ENCODE measurements around the gene NR3C1. TPM values are rescaled to one million over a fixed set of nuclear protein-coding genes. Genes with fewer than 3 reads are reported as not detected.
A peak's percentile ranks its signal among the peaks of the same experiment; 100 is the strongest.

NR3C1 gene
- total RNA-seq, 1 donor from 2014 or later = 14.2 TPM

DNA sequence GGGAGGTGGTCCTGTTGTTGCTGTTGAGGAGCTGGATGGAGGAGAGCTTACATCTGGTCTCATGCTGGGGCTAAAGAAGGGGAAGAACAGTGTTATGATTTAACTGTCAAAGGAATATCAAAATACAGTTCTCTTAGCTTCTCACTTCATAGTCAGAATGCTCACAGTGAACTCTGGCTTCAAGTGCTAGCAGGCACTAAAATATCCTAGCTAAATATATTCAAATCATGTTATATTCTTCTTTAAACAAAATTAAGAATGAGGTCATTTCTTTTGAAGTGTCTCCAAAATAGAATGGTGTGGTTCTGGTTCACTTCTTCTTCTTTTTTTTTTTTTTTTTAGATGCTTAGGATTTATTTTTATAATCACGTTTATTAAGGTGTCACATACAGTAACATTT, 89.4 kb downstream of the NR3C1 start:
- DNase-seq (ENCODE audit: low read depth in 2 of 2) = no peak

DNA sequence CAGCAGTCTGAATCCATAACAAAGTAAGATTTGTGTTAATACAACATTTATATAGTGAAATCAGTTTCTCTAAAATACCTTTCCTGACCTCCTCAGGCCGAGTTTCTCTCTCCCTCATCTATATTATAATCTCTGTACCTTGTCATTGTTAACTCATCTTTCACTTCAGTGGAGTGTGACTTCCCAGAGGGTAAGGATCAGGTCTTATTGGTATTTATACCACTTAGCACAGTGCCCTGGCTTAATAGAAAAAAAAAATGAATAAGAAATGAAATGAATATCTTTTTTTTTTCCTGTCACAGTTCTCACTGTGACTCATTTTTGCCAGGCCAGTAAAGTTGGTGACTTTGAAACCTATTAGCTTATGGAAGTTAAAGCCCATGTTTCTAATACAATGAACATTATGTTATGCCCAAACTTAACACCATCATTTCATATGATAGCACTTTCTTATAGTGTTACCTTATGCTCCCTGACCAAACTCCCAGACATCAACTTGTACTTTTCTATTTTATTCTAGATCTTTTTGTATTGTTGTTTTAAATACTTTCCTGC, 90.1 kb downstream of the NR3C1 start:
- DNase-seq (ENCODE audit: low read depth in 2 of 2) = peak in 1 of 2 donors; percentile 46

GRCh38 chr5:143312822-143313221, 90.7 kb downstream of the NR3C1 start:
- no peak for DNase-seq (ENCODE audit: low read depth in 2 of 2)

DNA sequence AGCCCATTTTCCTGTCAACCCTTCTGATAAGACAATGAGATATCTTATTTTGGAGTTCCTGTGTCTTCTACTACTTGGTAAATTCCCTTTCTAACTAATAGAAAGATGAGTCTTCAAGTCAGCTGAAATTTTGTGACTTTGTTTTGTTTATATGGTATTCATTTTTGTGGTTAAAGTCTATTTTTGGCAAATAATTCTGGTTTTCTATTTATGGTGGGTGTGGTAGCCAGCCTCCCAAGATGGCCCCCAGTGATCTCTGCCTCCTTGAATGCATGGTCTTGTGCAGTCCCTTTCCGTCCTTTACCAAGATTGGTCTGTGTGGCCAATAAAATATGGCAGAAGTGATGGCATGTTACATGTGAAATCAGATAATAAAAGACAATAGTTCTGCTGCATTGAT, 91.5 kb downstream of the NR3C1 start:
- no peak for DNase-seq (ENCODE audit: low read depth in 2 of 2)

DNA sequence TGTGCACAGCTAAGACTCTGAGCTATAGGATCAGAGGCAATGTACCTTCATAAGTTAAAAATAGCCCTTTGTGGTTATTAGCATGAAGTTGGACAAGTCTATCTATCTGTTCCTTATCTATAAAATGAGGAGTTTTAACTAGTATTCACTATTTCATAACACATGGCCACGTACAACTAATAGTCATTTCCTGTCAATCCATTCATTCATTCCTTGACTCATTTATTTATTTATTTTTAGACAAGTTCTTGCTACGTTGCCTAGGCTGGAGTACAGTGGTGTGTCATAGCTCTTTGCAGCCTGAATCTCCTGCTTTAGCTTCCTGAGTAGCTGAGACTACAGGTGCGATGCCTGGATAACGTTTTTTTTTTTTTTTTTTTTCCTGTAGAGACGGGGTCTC, 92.1 kb downstream of the NR3C1 start:
- DNase-seq (ENCODE audit: low read depth in 2 of 2) = peak; percentile 32 to 86

DNA sequence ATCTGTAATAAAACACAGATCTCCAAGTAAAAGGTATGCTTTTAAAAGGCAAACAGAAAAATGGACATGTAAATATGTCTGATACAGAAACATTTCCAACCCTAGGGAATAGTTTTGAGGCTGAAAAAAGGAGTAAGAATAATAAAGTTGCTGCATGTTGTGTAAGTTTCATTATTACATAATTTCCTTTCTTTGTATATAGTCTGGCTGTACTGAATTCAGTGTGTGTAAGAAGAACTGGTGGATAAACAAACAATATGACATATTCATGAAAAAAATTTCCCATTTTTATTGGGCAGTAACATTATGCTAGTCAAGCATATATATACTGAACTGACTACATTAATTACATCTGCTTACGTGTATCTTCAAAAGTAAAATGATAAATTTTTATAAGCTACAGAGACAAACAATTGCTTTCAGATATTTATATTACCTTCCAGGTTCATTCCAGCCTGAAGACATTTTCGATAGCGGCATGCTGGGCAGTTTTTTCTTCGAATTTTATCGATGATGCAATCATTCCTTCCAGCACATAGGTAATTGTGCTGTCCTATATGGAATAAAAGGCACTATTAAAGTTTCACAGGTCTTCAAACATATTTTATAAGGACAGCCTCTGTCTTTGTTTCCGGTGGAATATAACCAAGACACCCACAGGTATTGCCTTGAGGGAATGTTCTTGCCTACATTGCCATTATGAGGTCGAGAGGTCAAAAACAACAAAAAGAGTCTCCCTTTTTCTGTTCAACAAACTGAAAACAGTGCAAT, 93.6 kb downstream of the NR3C1 start:
- peak; percentile 41 to 64 for DNase-seq (ENCODE audit: low read depth in 2 of 2)

DNA sequence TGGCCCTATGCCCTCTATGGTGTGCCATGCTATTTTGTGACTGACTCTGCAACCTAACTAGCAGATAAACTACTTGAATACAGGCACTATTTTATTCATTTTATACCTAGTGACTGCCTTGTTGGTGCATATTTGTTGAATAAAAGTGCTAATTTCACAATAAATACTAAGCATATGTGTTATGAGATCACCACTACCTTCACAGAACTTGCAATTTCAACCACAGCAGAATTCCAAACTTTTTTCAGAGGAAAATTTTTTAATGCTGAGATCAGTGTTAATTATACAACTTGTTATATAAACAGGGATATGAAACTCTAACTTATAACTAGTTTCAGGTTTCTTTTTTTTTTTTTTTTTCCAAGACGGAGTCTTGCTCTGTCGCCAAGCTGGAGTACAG, 94.8 kb downstream of the NR3C1 start:
- no peak for DNase-seq (ENCODE audit: low read depth in 2 of 2)

- DNase-seq (ENCODE audit: low read depth in 2 of 2) = no peak
Measured at GRCh38 chr5:143306040-143306439, 97.4 kb downstream of the NR3C1 start.

DNA sequence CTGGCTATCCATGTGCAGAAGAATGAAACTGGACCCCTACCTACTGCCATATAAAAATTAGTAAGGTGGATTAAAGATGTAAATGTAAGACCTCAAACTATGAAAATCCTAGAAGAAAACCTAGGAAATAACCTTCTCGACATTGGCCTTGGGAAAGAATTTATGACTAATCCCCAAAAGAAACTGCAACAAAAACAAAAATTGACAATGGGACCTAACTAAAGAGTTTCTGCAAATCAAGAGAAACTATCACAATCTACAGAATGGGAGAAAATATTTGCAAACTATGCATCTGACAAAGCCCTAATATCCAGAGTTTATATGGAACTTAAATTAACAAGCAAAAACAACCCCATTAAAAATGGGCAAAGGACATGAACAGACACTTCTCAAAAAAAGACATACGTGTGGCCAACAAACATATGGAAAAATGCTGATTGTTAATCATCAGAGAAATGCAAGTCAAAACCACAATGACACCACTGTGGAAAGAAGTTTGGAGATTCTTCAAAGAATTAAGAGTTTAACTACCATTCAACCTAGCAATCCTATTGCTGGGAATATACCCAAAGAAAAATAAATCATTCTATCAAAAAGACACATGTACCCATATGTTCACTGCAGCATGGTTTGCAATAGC, 98.5 kb downstream of the NR3C1 start:
- no peak for DNase-seq (ENCODE audit: low read depth in 2 of 2)

DNA sequence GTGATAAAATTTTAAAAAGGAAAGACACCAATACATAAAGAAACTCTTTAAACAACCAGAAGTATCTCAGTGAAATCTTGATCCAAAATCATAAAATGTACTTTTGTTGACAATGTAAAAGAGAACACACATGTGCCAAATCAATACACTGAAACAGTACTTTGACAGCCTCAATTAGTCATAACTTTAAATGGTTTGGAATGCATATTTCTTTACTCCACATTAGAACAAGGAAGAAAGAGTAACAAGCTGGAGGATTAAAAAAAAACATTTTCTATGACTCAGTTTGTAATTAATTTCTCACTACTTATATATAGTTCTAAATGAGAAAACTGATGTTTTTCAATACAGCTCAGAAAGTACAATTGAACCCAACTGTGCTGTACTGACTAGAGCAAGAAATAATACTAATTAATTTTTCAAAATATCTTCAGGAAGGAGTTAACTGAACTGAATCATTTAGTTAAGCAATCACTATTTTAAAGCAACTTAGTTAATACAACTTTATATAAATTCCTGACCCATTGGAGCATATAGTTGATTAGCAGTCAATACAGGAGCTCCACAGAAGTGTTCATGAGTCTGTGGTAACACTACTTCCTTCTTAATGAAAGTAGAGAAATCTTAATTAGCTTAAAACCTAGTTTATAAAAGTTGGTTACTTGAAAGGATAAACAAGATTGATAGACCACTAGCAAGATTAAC, 101.0 kb downstream of the NR3C1 start:
- no peak for DNase-seq (ENCODE audit: low read depth in 2 of 2)

- peak in 1 of 2 donors; percentile 42 for DNase-seq (ENCODE audit: low read depth in 2 of 2)
Measured at GRCh38 chr5:143297756-143298155, 105.7 kb downstream of the NR3C1 start.

DNA sequence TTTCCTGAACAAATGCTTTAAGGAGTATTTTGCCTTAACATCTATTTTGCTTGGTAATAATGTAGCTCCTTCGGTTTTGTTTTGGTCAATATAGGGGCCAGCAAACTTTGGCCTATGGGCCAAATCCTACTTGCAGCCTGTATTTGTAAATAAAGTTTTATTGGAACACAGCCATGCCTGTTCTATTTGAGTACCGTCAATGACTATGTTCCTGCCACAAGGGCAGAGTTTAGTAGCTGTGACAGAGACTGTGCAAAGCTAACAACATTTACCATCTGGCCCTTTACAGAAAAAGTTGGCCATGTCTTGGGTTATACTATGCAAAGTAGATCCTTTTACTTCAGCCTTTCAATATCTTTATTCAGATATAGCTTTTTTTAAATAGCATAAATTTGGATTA, 113.4 kb downstream of the NR3C1 start:
- DNase-seq (ENCODE audit: low read depth in 2 of 2) = no peak

- DNase-seq (ENCODE audit: low read depth in 2 of 2) = peak in 1 of 2 donors; percentile 17
Measured at GRCh38 chr5:143284521-143284920, 119.0 kb downstream of the NR3C1 start.

DNA sequence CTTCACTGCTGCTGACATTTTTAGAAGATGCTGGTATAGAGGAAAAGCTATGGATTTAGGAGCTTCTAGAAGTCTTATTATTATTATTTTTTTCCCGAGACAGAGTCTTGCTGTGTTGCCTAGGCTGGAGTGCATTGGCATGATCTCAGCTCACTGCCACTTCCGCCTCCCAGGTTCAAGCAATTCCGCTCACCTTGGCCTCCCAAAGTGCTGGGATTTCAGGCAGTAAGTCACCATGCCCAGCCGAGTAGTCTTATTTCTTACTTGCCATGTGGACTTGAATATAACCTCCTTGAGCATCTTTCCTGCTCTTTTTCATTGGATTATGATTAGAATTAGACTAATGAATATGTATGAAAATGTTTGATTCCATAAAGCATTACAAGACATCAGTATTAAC, 119.5 kb downstream of the NR3C1 start:
- DNase-seq (ENCODE audit: low read depth in 2 of 2) = no peak

DNA sequence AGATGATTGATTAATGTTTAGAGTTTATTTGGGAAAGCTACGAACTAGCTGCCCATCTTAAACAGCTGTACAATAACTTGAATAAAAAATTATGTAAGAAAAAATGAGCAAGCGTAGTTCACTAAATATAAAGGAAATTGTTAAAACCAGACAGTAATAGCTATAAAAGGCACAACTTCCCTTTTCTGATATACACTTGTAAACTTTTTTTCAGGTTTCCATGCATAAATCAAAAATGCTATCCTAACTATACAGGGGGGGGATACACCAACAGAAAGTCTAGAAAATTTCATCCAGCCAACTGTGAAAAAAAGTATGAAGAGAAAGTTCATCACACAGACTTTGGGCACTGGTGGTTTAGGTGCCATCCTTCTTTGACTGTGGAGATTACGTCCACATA, 122.3 kb downstream of the NR3C1 start:
- DNase-seq (ENCODE audit: low read depth in 2 of 2) = no peak

DNA sequence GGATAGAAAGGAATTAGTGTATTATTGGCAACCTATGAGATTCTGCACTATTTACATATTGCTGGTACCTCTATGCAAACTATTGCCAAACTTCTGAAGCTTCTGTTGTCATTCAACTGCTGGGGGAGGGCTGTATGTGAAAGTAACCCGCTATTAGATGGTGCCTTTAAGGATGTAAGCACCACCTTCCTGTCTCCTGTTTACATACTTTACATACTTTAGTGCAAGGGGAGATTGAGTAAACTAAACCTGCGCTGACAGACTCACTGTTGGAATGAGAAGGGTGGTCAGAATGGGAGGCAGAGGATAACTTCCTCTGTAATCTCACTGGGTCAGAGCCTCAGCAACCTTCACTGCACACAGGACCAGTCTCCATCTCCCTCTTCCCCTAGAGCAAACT, 123.8 kb downstream of the NR3C1 start:
- DNase-seq (ENCODE audit: low read depth in 2 of 2) = no peak

DNA sequence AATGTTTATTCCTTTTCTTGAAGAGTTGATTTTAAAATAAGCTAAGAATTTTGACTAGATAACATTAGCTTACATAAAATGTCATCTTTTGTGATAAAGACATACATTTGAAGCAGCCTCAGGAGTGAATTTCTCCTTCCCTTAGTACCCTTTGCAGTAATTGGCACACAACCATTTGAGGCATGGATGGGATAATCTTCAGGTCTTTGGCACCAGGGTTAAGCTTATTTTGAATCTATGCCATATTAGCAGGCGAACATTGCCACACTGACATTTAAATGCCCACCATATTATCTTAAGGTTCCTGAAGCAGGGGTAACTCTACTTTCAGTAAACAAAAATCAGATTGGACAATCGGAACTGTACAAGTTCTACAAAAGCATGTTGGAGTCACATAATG, 126.0 kb downstream of the NR3C1 start:
- DNase-seq (ENCODE audit: low read depth in 2 of 2) = no peak

GRCh38 chr5:143275512-143276363, 127.7 kb downstream of the NR3C1 start:
- no peak for DNase-seq (ENCODE audit: low read depth in 2 of 2)

DNA sequence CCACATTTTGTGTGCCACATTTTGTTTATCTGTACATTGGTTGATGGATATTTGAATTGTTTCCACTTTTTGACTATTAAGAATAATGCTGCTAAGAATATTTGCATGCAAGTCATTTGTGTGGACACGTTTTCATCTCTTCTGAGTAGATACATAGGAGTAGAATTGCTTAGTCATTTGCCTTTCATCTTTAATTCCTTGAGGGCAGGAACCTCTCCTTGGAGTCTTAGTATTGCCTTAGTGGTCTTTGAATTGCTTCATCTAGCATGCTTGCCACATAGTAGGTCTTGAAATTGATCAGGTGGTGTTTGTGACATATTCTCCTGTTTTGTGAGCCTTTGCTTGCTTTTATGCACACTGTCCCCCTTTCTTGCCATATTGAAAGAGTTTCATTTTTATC, 128.5 kb downstream of the NR3C1 start:
- DNase-seq (ENCODE audit: low read depth in 2 of 2) = no peak

DNA sequence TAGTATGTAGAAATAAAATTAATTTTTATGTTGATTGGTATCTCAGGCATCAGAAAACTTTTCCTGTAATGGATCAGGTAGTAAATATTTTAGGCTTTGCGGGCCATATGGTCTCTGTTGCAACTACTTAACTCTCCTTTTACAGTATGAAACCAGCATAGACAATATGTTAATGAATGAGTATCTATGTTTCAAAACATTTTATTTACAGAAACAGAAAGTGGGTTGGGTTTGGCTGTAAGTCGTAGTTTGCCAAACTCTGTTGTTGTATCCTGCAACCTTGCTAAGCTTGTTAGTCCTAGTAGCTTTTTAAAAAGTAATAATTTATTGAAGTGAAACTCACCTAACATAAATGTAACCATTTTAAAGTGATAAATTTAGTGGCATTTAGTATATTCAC, 132.1 kb downstream of the NR3C1 start:
- no peak for DNase-seq (ENCODE audit: low read depth in 2 of 2)

GRCh38 chr5:143268388-143268787, 135.1 kb downstream of the NR3C1 start:
- DNase-seq (ENCODE audit: low read depth in 2 of 2) = no peak

All from dermis microvascular lymphatic vessel endothelial cell (primary cell).